IMR-90 (cell line): ENCODE results near the gene AQP9. TPM values are rescaled to one million over a fixed set of nuclear protein-coding genes. Genes with fewer than 3 reads are reported as not detected.

Experiments used
- ATAC-seq: fragments of 200-7000 bp; cut with Tn5 transposase; 2 replicates; pipeline ENCODE4 v1.9.1; 2020; ENCODE audit warnings: low read depth, mild to moderate bottlenecking, moderate library complexity
- BruUV-seq: library from RNA; stranded (reverse); fragments of 400-500 nt; replicated peaks from 2 replicates; lab custom pipeline; 2021; lab: Mats Ljungman, UMichigan
- CTCF ChIA-PET: fragments of 300-600 bp; formaldehyde crosslinking; extraction: SDS; loops from one replicate; lab custom pipeline; 2021; ENCODE audit warnings: antibody characterized with exemption; lab: Yijun Ruan, JAX
- POLR2A ChIA-PET: fragments of 300-600 bp; sonication (Branson Sonifier 250); formaldehyde crosslinking; loops from one replicate; lab custom pipeline; 2022; ENCODE audit warnings: antibody characterized with exemption; ENCODE audit not compliant: unreplicated experiment; lab: Charles Lee
- DNase-seq: peaks from one replicate; pipeline ENCODE4 v3.0.0; 2013
- H2AFZ ChIP-seq: replicated peaks from 2 replicates; pipeline ENCODE3; 2013; ENCODE audit warnings: low read length, mild to moderate bottlenecking; ENCODE audit not compliant: poor library complexity
- H2AK5ac ChIP-seq: 2 replicates; pipeline ENCODE4 v1.6.1; 2013; ENCODE audit warnings: low read depth, low read length, inconsistent platforms
- H2AK9ac ChIP-seq: replicated peaks from 2 replicates; pipeline ENCODE3; 2013; ENCODE audit warnings: mild to moderate bottlenecking, low read depth, low read length, moderate library complexity; ENCODE audit not compliant: poor library complexity
- H2BK120ac ChIP-seq: 2 replicates; pipeline ENCODE4 v1.6.1; 2013; ENCODE audit warnings: low read depth, low read length, inconsistent platforms
- H2BK15ac ChIP-seq: 3 replicates; pipeline ENCODE4 v1.6.1; 2013; ENCODE audit warnings: low read depth, low read length, inconsistent platforms
- H2BK20ac ChIP-seq: 2 replicates; pipeline ENCODE4 v1.6.1; 2013; ENCODE audit warnings: low read depth, mild to moderate bottlenecking, inconsistent platforms, low read length, moderate library complexity
- H2BK5ac ChIP-seq: 2 replicates; pipeline ENCODE4 v1.6.1; 2013; ENCODE audit warnings: mild to moderate bottlenecking, low read depth, low read length, inconsistent platforms; ENCODE audit not compliant: poor library complexity, severe bottlenecking
- H3K14ac ChIP-seq: replicated peaks from 2 replicates; pipeline ENCODE4 v1.6.1; 2013; ENCODE audit warnings: low read depth, low read length, inconsistent platforms
- H3K18ac ChIP-seq: 2 replicates; pipeline ENCODE4 v1.6.1; 2013; ENCODE audit warnings: low read depth, low read length, control low read depth
- H3K23ac ChIP-seq: 2 replicates; pipeline ENCODE4 v1.6.1; 2013; ENCODE audit warnings: low read depth, low read length, inconsistent platforms
- H3K27ac ChIP-seq: 2 replicates; pipeline ENCODE4 v1.5.1; 2013; ENCODE audit warnings: mild to moderate bottlenecking, control low read depth, low read length; ENCODE audit not compliant: insufficient read depth
- H3K27me3 ChIP-seq: 2 replicates; pipeline ENCODE4 v1.6.1; 2013; ENCODE audit warnings: low read length; ENCODE audit not compliant: control insufficient read depth, insufficient read depth
- H3K36me3 ChIP-seq: 2 replicates; pipeline ENCODE4 v1.6.1; 2013; ENCODE audit warnings: low read length, mixed read lengths; ENCODE audit not compliant: control insufficient read depth, insufficient read depth
- H3K4ac ChIP-seq: 2 replicates; pipeline ENCODE4 v1.6.1; 2013; ENCODE audit warnings: low read depth, low read length, inconsistent platforms
- H3K4me1 ChIP-seq: 2 replicates; pipeline ENCODE4 v1.6.1; 2013; ENCODE audit warnings: low read length, mixed read lengths; ENCODE audit not compliant: control insufficient read depth, insufficient read depth
- H3K4me2 ChIP-seq: 2 replicates; pipeline ENCODE4 v1.6.1; 2013; ENCODE audit warnings: low read depth, mild to moderate bottlenecking, control low read depth, low read length, moderate library complexity
- H3K4me3 ChIP-seq: 2 replicates; pipeline ENCODE4 v1.5.1; 2013; ENCODE audit warnings: low read depth, mild to moderate bottlenecking, control low read depth, low read length, moderate library complexity; ENCODE audit not compliant: insufficient read depth
- H3K56ac ChIP-seq: 2 replicates; pipeline ENCODE4 v1.6.1; 2013; ENCODE audit warnings: low read length, inconsistent platforms; ENCODE audit not compliant: insufficient read depth; ENCODE audit errors: extremely low read depth
- H3K79me1 ChIP-seq, 2 experiments: 2 replicates each; pipeline ENCODE4 v1.6.1; 2013; ENCODE audit warnings: low read length in 2 of 2, inconsistent platforms in 1 of 2, low read depth in 1 of 2
- H3K9ac ChIP-seq: 2 replicates; pipeline ENCODE4 v1.6.1; 2013; ENCODE audit warnings: low read depth, low read length, control low read depth
- H3K9me1 ChIP-seq: 2 replicates; pipeline ENCODE4 v1.6.1; 2013; ENCODE audit warnings: low read length, inconsistent platforms; ENCODE audit not compliant: insufficient read depth
- H3K9me3 ChIP-seq: 2 replicates; pipeline ENCODE4 v1.6.1; 2013; ENCODE audit warnings: low read length; ENCODE audit not compliant: control insufficient read depth, insufficient read depth
- H4K20me1 ChIP-seq: 2 replicates; pipeline ENCODE4 v1.6.1; 2013; ENCODE audit warnings: low read length, inconsistent platforms; ENCODE audit not compliant: insufficient read depth
- H4K5ac ChIP-seq: 2 replicates; pipeline ENCODE4 v1.6.1; 2013; ENCODE audit warnings: mild to moderate bottlenecking, low read depth, low read length, control low read depth
- H4K8ac ChIP-seq, 2 experiments: 2 replicates each; pipeline ENCODE4 v1.6.1; 2013; ENCODE audit warnings: low read depth in 2 of 2, low read length in 2 of 2, control low read depth in 1 of 2, inconsistent platforms in 1 of 2
- H4K91ac ChIP-seq: 2 replicates; pipeline ENCODE4 v1.6.1; 2013; ENCODE audit warnings: low read depth, low read length, inconsistent platforms; ENCODE audit not compliant: insufficient read depth
- BHLHE40 ChIP-seq: fragments of 150-350 bp; IDR thresholded peaks from 2 replicates; pipeline ENCODE4 v1.6.1; 2016; ENCODE audit warnings: mild to moderate bottlenecking, low read depth, low read length
- CEBPB ChIP-seq: IDR thresholded peaks from 2 replicates; pipeline ENCODE4 v1.6.1; 2012; ENCODE audit warnings: low read depth, low read length, improper control_type of control experiment
- CHD1 ChIP-seq: IDR thresholded peaks from 2 replicates; pipeline ENCODE4 v1.6.1; 2012; ENCODE audit warnings: low read depth, low read length, improper control_type of control experiment
- FOS ChIP-seq: fragments of 150-350 bp; IDR thresholded peaks from 2 replicates; pipeline ENCODE4 v1.6.1; 2016; ENCODE audit warnings: low read depth, low read length
- MAFK ChIP-seq: IDR thresholded peaks from 2 replicates; pipeline ENCODE4 v1.6.1; 2012; ENCODE audit warnings: low read depth, low read length, improper control_type of control experiment
- MAZ ChIP-seq: IDR thresholded peaks from 2 replicates; pipeline ENCODE4 v1.6.1; 2012; ENCODE audit warnings: low read depth, mild to moderate bottlenecking, low read length, improper control_type of control experiment, moderate library complexity, borderline replicate concordance
- MXI1 ChIP-seq: IDR thresholded peaks from 2 replicates; pipeline ENCODE4 v1.6.1; 2012; ENCODE audit warnings: low read depth, mild to moderate bottlenecking, low read length, moderate library complexity, borderline replicate concordance
- NFE2L2 ChIP-seq: fragments of 150-350 bp; IDR thresholded peaks from 2 replicates; pipeline ENCODE4 v1.6.1; 2016; ENCODE audit warnings: low read depth, mild to moderate bottlenecking, low read length
- POLR2A ChIP-seq: IDR thresholded peaks from 2 replicates; pipeline ENCODE4 v1.6.1; 2012; ENCODE audit warnings: mild to moderate bottlenecking, low read depth, low read length
- RAD21 ChIP-seq: IDR thresholded peaks from 2 replicates; pipeline ENCODE4 v1.6.1; 2012; ENCODE audit warnings: low read length, improper control_type of control experiment
- RCOR1 ChIP-seq: IDR thresholded peaks from 2 replicates; pipeline ENCODE4 v1.6.1; 2012; ENCODE audit warnings: mild to moderate bottlenecking, low read length, improper control_type of control experiment; ENCODE audit not compliant: insufficient replicate concordance
- RFX5 ChIP-seq: IDR thresholded peaks from 2 replicates; pipeline ENCODE4 v1.8.0; 2012; ENCODE audit warnings: low read depth, mild to moderate bottlenecking, low read length, moderate library complexity
- SMC3 ChIP-seq: fragments of 150-350 bp; IDR thresholded peaks from 2 replicates; pipeline ENCODE4 v1.6.1; 2016; ENCODE audit warnings: low read depth, mild to moderate bottlenecking, antibody characterized with exemption, low read length, moderate library complexity
- USF2 ChIP-seq: fragments of 150-350 bp; IDR thresholded peaks from 2 replicates; pipeline ENCODE4 v1.6.1; 2017; ENCODE audit warnings: mild to moderate bottlenecking, antibody characterized with exemption, low read length, low read depth
- WGBS, 2 experiments: methylation state at CpG; one replicate each; pipeline versions ENCODE4 v1.1.5 to v1.1.7; 2013; ENCODE audit warnings: missing lambda C conversion rate in 2 of 2; ENCODE audit not compliant: insufficient read length in 1 of 2; ENCODE audit errors: extremely low coverage in 2 of 2; 5-methylcytosine and 5-hydroxymethylcytosine counted together
- dilution Hi-C: fragments of 300-500 bp; cut with HindIII; formaldehyde crosslinking; loops from one replicate; pipeline ENCODE4 v1.14.3; 2018; ENCODE audit warnings: low sequenced_read_pairs; ENCODE audit not compliant: unreplicated experiment
- in situ Hi-C: fragments of 300-500 bp; cut with MboI; formaldehyde crosslinking; loops from 3 replicates; pipeline ENCODE4 v1.14.3; 2019; ENCODE audit warnings: low sequenced_read_pairs, inconsistent platforms, mixed read lengths
- intact Hi-C: fragments of 100-400 bp; cut with micrococcal nuclease; formaldehyde crosslinking; loops from 2 replicates; pipeline ENCODE4 v1.10.0; 2022
- polyA plus RNA-seq, 3 experiments: library from polyadenylated mRNA; depleted of rRNA; stranded (reverse); fragments of >200 nt; gene quantifications; 2 replicates each; pipeline ENCODE4 v1.2.3, GENCODE V29; 2012; ENCODE audit warnings: low replicate concordance in 1 of 3
- total RNA-seq: library from RNA; depleted of rRNA; stranded (reverse); fragments of >200 nt; gene quantifications from 2 replicates; pipeline ENCODE4 v1.2.3, GENCODE V29; 2012
- TF ChIP-seq, protein P1 (sequence below): fragments of 150-350 bp; IDR thresholded peaks from 2 replicates; pipeline ENCODE4 v1.6.1; 2016; ENCODE audit warnings: low read depth, mild to moderate bottlenecking, low read length, moderate library complexity, borderline replicate concordance
- TF ChIP-seq, protein P2 (sequence below): conservative IDR thresholded peaks from 2 replicates; pipeline ENCODE4 v1.5.1; 2012; ENCODE audit warnings: mild to moderate bottlenecking, low read depth, low read length, improper control_type of control experiment

Gene AQP9
- total and polyA plus RNA-seq, 2 of the 4 experiments (the other 2 are of a cell fraction) = not detected

DNA sequence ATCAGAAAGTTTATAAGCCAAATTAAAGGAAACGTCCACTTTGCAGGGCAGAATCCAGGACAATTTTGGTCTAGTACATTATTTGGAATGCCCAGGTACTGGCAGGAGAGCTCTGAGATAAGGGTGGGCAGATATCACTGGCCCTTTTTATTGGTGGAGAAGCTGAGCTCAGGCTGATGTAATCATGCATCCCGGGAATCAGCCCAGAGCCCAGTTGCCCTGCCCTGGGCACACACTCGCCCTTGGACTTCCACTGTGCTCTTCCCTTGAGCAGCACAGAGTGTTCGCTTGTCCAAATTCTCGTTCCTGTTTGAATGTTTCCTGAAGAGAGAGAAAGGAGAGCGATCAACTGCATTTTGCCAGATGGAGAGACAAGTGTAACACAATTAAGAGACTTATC is 3.7 kb downstream of the AQP9 start:
- H4K20me1 ChIP-seq = no peaks in the 10 kb centered on the region
- TF ChIP-seq, protein P1, sequence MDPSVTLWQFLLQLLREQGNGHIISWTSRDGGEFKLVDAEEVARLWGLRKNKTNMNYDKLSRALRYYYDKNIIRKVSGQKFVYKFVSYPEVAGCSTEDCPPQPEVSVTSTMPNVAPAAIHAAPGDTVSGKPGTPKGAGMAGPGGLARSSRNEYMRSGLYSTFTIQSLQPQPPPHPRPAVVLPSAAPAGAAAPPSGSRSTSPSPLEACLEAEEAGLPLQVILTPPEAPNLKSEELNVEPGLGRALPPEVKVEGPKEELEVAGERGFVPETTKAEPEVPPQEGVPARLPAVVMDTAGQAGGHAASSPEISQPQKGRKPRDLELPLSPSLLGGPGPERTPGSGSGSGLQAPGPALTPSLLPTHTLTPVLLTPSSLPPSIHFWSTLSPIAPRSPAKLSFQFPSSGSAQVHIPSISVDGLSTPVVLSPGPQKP = no peak
- TF ChIP-seq SMC3 (no peak), POLR2A (no peak), MAFK (no peak), MAZ (no peak), RFX5 (no peak), MXI1 (no peak), USF2 (no peak), CEBPB (no peak), BHLHE40 (no peak), RAD21 (no peak), RCOR1 (no peak), CHD1 (no peak), NFE2L2 (no peak), FOS (no peak)
- TF ChIP-seq, protein P2, sequence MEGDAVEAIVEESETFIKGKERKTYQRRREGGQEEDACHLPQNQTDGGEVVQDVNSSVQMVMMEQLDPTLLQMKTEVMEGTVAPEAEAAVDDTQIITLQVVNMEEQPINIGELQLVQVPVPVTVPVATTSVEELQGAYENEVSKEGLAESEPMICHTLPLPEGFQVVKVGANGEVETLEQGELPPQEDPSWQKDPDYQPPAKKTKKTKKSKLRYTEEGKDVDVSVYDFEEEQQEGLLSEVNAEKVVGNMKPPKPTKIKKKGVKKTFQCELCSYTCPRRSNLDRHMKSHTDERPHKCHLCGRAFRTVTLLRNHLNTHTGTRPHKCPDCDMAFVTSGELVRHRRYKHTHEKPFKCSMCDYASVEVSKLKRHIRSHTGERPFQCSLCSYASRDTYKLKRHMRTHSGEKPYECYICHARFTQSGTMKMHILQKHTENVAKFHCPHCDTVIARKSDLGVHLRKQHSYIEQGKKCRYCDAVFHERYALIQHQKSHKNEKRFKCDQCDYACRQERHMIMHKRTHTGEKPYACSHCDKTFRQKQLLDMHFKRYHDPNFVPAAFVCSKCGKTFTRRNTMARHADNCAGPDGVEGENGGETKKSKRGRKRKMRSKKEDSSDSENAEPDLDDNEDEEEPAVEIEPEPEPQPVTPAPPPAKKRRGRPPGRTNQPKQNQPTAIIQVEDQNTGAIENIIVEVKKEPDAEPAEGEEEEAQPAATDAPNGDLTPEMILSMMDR = no peak
- intact Hi-C loops (no loop called here), dilution Hi-C loops (no loop called here), in situ Hi-C loops (no loop called here)
- H3K14ac ChIP-seq = no peak overlapping the region
- no peak overlapping the region for H4K8ac ChIP-seq
- ATAC-seq (no peak), DNase-seq (no peak)
- H4K91ac ChIP-seq = no peak overlapping the region
- no peak overlapping the region for H3K4ac ChIP-seq
- no peaks in the 10 kb centered on the region for H3K4me1 ChIP-seq
- no peak overlapping the region for H2BK5ac ChIP-seq
- CTCF ChIA-PET = no interaction called here
- H3K23ac ChIP-seq = no peak overlapping the region
- no peak overlapping the region for H3K18ac ChIP-seq
- no TSS peak for BruUV-seq
- no peaks in the 10 kb centered on the region; the same call in none of the 2 replicates for H3K27me3 ChIP-seq
- H3K9me1 ChIP-seq = no peaks in the 10 kb centered on the region
- POLR2A ChIA-PET = no interaction called here
- no peak overlapping the region for H2BK15ac ChIP-seq
- no peaks in the 10 kb centered on the region for H3K9me3 ChIP-seq
- no peak overlapping the region for H4K5ac ChIP-seq
- H2AK9ac ChIP-seq = no peak overlapping the region
- no peaks in the 10 kb centered on the region for H3K36me3 ChIP-seq
- 39% methylated on average over 3 of the region's 6 CpGs; no CpG with 5 or more reads in 1 of the 2 experiments for WGBS, 2 experiments
- no peak overlapping the region for H3K27ac ChIP-seq
- no peak overlapping the region for H3K4me2 ChIP-seq
- H3K56ac ChIP-seq = no peak overlapping the region
- no peaks in the 10 kb centered on the region for H3K79me1 ChIP-seq
- H2AFZ ChIP-seq = no peak overlapping the region
- no peak overlapping the region for H2BK20ac ChIP-seq
- H3K4me3 ChIP-seq = no peak overlapping the region
- no peak overlapping the region for H2BK120ac ChIP-seq
- H2AK5ac ChIP-seq = no peak overlapping the region
- no peak overlapping the region for H3K9ac ChIP-seq
